GM18505 (cell line): Measurements from ENCODE around the gene CRELD2.

Experiments used
- ATAC-seq: cut with Tn5 transposase; IDR thresholded peaks from one replicate; pipeline ENCODE4 v1.9.1; 2021; ENCODE audit not compliant: unreplicated experiment
- POLR2A ChIP-seq: IDR thresholded peaks from 4 replicates; pipeline ENCODE4 v1.6.1; 2011; ENCODE audit warnings: borderline replicate concordance; ENCODE audit not compliant: insufficient read depth, insufficient read length; ENCODE audit errors: extremely low read depth

Gene CRELD2

DNA sequence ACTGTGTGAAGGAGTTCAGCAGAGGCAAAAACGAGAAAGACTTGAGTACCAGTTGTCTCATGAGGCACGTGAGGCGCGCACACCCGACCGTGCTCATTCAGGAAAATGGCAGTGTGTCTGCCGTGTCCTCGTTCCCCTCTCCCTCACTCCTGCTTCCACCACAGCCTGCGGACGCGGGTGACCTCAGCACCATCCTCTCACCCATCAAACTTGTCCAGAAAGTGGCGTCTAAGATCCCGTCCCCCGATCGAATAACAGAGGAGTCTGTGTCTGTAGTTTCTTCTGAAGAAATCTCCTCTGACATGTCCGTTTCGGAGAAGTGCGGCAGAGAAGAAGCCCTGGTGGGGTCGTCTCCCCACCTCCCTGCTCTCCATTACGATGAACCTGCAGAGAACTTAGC is 34.4 kb upstream of the CRELD2 start:
- no peak for ATAC-seq
- no peak for TF ChIP-seq POLR2A

DNA sequence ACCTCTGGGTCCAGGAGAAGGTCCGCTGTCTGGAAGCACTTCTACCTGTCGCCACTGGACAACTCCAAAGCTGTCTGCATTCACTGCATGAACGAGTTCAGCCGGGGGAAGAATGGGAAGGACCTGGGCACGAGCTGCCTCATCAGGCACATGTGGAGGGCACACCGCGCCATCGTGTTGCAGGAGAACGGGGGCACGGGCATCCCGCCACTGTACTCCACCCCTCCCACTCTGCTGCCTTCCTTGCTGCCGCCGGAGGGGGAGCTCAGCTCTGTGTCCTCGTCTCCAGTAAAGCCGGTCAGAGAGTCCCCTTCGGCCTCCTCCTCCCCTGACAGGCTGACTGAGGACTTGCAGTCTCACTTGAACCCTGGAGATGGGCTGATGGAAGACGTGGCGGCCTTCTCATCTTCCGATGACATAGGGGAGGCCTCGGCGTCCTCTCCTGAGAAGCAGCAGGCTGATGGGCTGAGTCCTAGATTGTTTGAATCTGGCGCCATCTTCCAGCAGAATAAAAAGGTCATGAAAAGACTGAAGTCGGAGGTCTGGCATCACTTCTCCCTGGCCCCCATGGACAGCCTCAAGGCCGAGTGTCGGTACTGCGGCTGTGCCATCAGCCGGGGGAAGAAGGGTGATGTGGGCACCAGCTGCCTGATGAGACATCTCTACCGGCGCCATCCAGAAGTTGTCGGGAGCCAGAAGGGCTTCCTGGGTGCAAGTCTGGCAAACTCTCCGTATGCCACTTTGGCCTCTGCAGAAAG is 33.8 kb upstream of the CRELD2 start:
- no peak for TF ChIP-seq POLR2A
- no peak for ATAC-seq

DNA sequence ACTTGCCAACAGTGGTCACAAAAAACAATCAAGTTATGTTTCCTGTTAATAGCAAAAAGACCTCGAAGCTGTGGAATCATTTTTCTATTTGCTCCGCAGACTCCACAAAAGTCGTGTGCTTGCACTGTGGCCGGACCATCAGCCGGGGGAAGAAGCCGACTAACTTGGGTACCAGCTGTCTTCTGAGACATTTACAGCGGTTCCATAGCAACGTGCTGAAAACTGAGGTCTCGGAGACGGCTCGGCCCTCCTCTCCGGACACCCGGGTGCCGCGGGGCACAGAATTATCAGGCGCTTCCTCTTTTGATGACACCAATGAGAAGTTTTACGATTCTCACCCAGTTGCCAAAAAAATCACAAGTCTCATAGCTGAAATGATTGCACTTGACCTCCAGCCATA is 33.2 kb upstream of the CRELD2 start:
- TF ChIP-seq POLR2A, result no peak
- no peak for ATAC-seq

DNA sequence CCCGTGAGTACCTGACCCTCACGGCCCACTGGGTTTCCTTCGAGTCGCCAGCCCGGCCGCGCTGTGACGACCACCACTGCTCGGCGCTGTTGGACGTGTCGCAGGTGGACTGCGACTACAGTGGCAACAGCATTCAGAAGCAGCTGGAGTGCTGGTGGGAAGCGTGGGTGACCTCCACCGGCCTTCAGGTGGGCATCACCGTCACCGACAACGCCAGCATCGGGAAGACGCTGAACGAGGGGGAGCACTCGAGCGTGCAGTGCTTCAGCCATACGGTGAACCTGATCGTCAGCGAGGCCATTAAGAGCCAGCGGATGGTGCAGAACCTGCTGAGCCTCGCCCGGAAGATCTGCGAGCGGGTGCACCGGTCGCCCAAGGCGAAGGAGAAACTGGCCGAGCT is 32.6 kb upstream of the CRELD2 start:
- no peak for TF ChIP-seq POLR2A
- ATAC-seq, result no peak

DNA sequence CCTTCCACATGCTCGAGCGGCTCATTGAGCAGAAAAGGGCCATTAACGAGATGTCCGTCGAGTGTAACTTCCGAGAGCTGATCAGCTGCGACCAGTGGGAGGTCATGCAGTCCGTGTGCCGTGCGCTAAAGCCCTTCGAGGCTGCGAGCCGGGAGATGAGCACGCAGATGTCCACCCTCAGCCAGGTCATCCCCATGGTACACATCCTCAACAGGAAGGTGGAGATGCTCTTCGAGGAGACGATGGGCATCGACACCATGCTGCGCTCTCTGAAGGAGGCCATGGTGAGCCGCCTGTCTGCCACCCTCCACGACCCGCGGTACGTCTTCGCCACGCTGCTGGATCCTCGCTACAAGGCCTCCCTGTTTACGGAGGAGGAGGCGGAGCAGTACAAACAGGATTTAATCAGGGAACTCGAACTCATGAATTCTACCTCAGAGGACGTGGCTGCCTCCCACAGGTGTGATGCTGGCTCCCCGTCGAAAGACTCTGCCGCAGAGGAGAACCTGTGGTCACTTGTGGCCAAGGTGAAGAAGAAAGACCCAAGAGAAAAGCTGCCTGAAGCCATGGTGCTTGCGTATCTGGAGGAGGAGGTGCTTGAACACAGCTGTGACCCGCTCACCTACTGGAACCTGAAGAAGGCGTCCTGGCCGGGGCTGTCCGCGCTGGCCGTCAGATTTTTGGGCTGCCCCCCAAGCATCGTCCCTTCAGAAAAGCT is 31.9 kb upstream of the CRELD2 start:
- no peak for TF ChIP-seq POLR2A
- ATAC-seq, result no peak

DNA sequence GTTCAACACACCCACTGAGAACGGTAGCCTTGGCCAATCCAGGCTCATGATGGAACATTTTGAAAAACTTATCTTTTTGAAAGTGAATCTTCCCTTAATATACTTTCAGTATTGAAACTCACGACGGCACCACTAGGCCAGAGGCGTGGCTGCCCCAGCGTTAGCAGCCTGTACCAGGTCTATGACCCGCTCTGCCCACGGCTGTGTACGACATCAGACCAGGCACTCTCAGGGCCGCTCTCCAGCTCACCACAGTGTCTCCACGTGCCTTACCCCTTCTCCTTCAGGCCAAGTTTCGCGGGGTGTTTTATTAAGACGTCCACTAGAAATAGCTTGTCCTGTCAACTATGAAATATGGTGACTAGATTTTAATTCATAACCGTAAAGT is 31.4 kb upstream of the CRELD2 start:
- no peak for ATAC-seq
- no peak for TF ChIP-seq POLR2A

DNA sequence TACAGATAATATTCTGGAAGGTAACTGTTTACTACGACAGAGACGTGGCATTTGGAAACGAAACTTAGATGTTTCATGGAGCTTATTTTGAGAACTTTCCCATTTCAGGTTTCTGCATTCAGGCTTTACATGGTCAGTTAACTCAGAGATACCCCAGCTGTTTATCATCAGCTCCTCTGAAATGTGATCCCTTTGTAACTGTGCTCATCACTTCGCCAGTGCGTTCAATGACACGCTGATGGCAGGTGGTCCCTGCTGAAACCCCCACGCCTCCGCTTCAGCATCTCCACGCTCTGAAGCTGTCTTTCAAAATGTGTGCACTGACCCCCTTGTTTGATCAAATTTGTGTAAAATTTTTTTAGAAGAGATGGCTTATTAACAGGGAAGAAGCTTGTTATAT is 30.7 kb upstream of the CRELD2 start:
- ATAC-seq, result no peak
- no peak for TF ChIP-seq POLR2A

DNA sequence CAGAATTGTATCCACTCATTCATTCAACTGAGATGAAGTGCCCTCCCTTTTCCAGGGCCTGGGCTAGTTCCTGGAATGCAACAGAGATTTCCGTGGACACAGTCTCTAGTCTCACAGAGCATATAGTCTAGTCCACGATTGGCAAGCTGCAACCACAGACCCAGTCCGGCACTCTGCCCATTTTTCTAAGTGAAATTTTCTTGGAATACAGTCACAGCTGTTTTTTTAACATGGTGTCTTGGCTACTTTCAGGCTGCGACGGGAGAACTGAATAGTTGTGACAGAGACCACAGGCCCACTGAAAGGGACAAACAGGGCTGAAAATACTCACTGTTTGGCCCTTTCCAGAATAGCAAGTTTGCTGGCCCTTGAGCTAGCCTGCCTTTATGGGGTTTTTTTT is 29.4 kb upstream of the CRELD2 start:
- TF ChIP-seq POLR2A, result no peak

DNA sequence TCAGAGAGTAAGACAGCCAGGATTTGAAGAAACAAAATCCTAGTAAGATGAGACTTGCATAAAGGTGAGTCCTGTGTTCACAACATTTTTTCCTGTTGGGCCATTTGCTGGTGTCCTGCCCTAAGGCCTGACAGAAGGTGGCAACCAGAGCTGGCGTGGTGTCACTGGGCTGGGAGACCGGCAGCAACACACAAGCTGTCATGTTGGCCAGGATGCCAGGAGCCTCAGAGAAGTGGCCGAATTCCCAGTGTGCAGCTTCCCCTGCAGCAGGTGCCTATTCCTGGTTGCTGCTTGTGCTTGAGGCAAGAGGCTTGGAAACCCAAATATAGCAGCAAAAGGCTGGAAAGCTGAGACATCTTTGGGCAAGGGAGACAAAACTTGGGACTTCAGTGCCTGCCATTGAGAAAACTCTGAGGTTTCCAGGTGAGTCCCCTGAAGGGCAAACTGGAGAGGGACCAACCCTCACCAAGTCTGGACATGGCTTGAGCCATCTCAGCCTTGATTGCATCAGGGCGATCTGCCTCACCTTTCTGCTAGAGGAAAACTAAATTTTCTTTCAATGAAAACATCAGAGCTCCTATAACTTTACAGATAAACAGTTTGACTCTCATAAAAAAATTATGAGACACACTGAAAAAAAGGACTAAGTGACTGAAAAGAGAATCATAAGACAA is 26.1 kb upstream of the CRELD2 start:
- no peak for TF ChIP-seq POLR2A
- no peak for ATAC-seq

More for the DNA sequence above, 29.4 kb upstream of the CRELD2 start:
- no peak for ATAC-seq

DNA sequence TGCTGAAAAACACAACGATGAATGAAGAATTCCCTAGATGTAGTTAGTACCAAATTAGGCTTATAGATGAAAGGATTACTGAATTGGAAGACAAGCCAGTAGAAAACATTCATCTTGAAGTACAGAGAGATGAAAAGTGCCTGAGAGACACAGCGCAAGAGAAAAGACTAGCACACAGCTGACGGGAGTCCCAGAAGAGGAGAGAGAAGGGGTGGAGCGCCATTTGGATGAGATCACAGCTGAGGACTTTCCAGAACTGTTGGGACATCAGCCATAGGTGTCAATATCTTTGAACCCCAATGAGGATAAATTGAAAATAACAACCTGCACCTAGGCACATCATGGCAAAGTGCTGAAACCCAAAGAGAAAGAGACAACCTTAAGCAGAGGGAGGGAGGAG is 25.4 kb upstream of the CRELD2 start:
- ATAC-seq, result no peak
- no peak for TF ChIP-seq POLR2A

DNA sequence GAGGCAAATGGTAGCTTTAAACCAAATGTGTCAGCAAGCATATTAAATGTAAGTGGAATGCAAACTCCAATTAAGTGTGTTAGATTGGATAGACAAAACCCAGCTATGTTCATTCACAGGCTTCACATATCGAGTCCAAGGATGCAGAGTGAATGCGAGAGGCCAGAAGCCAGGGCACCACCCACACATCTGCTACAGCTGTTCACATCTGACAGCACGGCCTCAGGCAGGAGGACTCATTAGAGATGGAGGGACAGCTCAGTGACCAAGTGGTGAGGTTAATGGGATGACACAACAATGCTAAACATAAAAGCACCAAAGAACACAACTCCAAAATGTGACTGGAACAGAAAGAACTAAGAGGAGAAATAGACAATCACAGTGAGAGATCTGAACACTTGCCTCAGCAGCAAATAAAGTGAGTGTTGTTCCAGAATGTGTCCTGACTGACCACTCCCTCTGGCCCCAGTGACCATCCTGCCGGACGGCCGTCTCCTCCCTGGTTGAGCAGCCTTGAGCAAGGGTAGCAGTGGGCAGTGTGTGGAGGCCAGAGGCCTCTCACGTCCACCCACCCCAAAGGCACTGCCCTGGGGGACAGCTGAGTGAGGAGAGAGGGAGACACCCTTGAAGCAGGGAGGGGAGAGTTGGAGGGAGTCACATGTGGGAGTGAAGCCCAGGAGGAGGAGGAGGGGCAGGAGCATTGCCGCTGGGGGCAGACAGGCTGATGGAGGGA is 23.9 kb upstream of the CRELD2 start:
- TF ChIP-seq POLR2A, result no peak
- ATAC-seq, result no peak

DNA sequence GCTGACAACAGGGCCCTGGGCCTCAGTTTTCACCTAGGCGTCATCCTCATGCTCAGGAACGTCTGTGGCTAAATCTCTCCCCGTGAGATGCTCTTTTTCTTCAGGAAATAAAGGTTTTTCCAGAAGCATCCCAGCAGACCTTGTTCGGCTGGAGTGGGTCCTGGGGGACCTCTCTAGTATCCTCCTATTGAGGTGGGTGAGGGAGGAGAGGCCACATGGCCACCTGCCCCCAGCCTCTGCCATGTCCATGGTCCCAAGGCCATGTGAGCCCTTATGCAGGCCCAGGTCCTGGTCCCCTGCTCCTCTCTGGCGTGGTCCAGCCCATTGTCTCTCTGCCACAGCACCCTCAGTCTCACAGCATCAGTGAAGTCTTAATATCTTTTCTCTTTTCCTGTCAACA is 22.2 kb upstream of the CRELD2 start:
- no peak for ATAC-seq
- no peak for TF ChIP-seq POLR2A

DNA sequence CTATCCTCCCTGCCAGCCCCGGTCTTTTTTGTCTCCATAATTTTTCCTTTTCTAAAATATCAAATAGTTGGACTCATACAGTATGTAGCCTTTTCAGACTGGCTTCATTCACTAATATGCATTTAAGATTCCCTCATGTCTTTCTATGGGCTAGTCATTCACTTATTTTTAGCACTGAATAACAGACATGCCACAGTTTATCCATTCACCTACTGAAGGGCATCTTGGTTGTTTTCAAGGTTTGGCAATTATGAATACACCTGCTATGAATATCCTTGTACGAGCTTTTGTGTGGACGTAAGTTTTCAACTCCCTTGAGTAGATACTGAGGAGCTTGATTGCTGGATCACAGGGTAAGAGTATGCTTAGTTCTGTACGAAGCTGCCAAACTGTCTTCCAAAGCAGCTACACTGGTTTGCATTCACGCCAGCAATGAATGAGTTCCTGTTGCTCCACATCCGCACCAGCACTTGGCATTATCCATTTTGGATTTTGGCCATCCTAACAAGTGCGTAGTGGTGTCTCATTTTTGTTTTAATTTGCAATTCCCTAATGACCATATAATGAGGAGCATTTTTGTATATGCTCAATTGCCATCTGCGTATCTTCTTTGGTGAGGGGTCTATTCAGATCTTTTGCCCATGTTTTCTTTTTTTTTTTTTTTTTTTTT is 21.3 kb upstream of the CRELD2 start:
- ATAC-seq, result no peak
- no peak for TF ChIP-seq POLR2A
